ENCODE results near the gene FREM1.

DNA sequence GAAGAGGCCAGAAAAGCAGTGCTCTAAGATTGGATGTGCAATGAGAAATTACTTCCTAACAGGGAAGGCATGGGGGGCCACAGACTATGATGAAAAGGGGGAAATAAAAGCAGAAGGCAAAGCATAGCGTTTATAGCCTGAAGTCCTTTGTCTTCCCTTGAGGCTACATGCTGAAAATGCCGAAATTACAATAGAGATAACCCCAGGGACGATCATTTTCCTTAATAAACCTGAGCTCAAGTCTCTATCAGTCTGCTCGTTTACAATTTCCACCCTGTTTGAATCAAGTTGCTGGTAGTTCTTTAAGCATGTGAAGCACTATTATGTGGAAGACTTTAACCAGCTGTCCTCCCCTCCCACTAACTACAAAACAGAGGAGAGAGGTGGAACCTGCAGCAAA is 60.4 kb downstream of the FREM1 start:
- TF ChIP-seq ESRRG (CRISPR knock-in tag; IDR thresholded peaks at IDR 0.05) (no peak), ARNTL (CRISPR knock-in tag; IDR thresholded peaks at IDR 0.05; ENCODE audit: borderline replicate concordance, low read depth) (no peak)

All from SK-N-SH treated with all-trans-retinoic acid at 6 μM for 48 hours (cell line).